Peyer's patch (tissue), 4 donors: ENCODE results near the gene JTB. TPM values are rescaled to one million over a fixed set of nuclear protein-coding genes. Genes with fewer than 3 reads are reported as not detected.

Source experiments
- DNase-seq, 3 donors: peaks; one replicate each; pipeline ENCODE4 v3.0.0-alpha.2; 2017 to 2019
- H3K27ac ChIP-seq, 4 donors: fragments of 200-600 bp; sonication (generic); one replicate each; pipeline ENCODE4 v1.5.1; 2016 to 2019
- H3K27me3 ChIP-seq, 2 donors: fragments of 200-600 bp; sonication (generic); one replicate each; pipeline ENCODE4 v1.5.1; 2019
- H3K36me3 ChIP-seq, 3 donors: fragments of 200-600 bp; sonication (generic); one replicate each; pipeline ENCODE4 v1.5.1; 2016 to 2019
- H3K4me1 ChIP-seq, 4 donors: fragments of 200-600 bp; sonication (generic); one replicate each; pipeline ENCODE4 v1.5.1; 2016 to 2019
- H3K4me3 ChIP-seq, 4 donors: fragments of 200-600 bp; sonication (generic); 1 replicate in 3 of 4; 2 replicates in 1 of 4; pipeline ENCODE4 v1.5.1; 2016 to 2019; ENCODE audit warnings: mild to moderate bottlenecking in 1 of 4
- H3K9me3 ChIP-seq, 4 donors: fragments of 200-600 bp; sonication (generic); one replicate each; pipeline ENCODE4 v1.5.1; 2016 to 2019; ENCODE audit warnings: mild to moderate bottlenecking in 1 of 4
- POLR2A ChIP-seq, 2 donors: fragments of 450-650 bp; IDR thresholded peaks; one replicate each; pipeline ENCODE4 v1.5.1; 2017; ENCODE audit warnings: antibody characterized with exemption in 2 of 2, mild to moderate bottlenecking in 2 of 2, moderate library complexity in 2 of 2
- total RNA-seq, 4 donors: library from RNA; depleted of rRNA; stranded (reverse); fragments of >200 nt; gene quantifications; one replicate each; pipeline ENCODE4 v1.1.0, GENCODE V29; 2016
- TF ChIP-seq, protein P1 (sequence below), 6 experiments: fragments of 450-650 bp in 4 of 6; fragments of 200-600 bp in 2 of 6; sonication (generic) in 1 of 6; IDR thresholded peaks; one replicate each; pipeline ENCODE4 v1.5.1; 2017 to 2019; ENCODE audit warnings: antibody characterized with exemption in 6 of 6, mild to moderate bottlenecking in 3 of 6, moderate library complexity in 1 of 6

JTB gene
- total RNA-seq, 4 donors from 2014 or later: 172 to 321 (median 193) TPM

DNA sequence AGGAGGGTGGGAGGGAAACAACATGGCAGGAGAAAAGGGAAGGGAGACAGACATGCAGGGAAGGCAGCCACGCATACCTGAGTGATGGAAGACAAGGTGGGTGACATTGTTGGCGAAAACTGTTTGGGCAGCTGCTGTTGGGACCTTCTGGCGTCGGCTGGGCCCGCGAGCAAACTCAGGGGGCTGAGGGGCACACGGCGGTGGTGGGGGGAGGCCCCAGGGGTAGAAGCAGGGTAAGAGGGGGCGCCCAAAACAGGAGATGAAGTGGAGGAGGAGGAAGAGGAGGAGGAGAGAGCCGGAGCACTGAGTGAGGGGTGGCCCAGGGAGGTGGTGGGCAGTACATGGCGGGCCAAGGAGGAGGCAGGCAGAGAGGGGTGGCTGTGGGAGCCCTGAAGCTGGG, 26.3 kb downstream of the JTB start:
- Histone ChIP-seq H3K4me1 (peaks cover 0 to 13% (median 6%) of the 10 kb centered on the region in 4 donors), H3K9me3 (no peaks in the 10 kb centered on the region), H3K36me3 (peaks cover 0 to 78% (median 0%) of the 10 kb centered on the region in 3 donors), H3K27me3 (no peaks in the 10 kb centered on the region), H3K27ac (no peak overlapping the region), H3K4me3 (no peak overlapping the region)
- TF ChIP-seq, protein P1, sequence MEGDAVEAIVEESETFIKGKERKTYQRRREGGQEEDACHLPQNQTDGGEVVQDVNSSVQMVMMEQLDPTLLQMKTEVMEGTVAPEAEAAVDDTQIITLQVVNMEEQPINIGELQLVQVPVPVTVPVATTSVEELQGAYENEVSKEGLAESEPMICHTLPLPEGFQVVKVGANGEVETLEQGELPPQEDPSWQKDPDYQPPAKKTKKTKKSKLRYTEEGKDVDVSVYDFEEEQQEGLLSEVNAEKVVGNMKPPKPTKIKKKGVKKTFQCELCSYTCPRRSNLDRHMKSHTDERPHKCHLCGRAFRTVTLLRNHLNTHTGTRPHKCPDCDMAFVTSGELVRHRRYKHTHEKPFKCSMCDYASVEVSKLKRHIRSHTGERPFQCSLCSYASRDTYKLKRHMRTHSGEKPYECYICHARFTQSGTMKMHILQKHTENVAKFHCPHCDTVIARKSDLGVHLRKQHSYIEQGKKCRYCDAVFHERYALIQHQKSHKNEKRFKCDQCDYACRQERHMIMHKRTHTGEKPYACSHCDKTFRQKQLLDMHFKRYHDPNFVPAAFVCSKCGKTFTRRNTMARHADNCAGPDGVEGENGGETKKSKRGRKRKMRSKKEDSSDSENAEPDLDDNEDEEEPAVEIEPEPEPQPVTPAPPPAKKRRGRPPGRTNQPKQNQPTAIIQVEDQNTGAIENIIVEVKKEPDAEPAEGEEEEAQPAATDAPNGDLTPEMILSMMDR (IDR thresholded peaks at IDR 0.05): no peak
- no peak for DNase-seq

DNA sequence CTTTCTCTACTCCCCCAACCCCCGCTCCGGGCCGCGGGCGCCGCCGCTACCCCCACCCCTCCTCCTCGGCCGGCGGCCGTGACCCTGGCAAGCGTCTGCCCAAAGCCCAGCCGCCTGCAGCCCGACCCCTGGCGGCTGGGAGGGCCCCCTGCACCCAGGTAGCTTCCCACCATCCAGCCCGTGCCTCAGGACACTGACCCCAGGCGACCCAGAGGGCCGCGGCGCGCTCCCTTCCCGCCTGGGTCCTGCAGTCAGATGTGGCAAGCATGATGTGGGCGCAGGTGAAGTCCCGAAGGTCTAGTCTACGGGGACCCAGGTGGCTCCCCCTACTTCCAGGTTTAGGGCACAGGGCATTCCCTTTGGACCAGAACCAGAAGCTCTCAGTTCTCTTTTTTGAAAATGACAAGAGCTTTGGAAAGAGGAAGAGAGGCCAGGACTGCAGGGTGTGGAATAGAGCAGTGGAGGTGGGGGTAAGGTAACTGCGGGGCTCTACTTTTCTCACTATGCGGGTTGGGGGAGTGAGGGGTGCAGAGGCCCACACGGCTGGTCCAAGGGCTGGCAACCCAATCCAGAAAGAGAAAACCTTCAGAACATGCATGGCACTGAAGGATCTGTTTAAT, 30.7 kb downstream of the JTB start, which contains the start of gene DENND4B:
DENND4B (minus strand) TSS at position 97 of the 620 bp plus-strand sequence. CDS start 2,344 bp downstream, outside the sequence.
- TF ChIP-seq POLR2A (IDR thresholded peaks at IDR 0.05): no peak
- TF ChIP-seq, protein P1 (IDR thresholded peaks at IDR 0.05): peak; percentile 86 to 98 (median 89)
- no peaks in the 10 kb centered on the region for H3K27me3 ChIP-seq
- peaks cover 0 to 62% (median 0%) of the 10 kb centered on the region in 3 donors for H3K36me3 ChIP-seq

DNA sequence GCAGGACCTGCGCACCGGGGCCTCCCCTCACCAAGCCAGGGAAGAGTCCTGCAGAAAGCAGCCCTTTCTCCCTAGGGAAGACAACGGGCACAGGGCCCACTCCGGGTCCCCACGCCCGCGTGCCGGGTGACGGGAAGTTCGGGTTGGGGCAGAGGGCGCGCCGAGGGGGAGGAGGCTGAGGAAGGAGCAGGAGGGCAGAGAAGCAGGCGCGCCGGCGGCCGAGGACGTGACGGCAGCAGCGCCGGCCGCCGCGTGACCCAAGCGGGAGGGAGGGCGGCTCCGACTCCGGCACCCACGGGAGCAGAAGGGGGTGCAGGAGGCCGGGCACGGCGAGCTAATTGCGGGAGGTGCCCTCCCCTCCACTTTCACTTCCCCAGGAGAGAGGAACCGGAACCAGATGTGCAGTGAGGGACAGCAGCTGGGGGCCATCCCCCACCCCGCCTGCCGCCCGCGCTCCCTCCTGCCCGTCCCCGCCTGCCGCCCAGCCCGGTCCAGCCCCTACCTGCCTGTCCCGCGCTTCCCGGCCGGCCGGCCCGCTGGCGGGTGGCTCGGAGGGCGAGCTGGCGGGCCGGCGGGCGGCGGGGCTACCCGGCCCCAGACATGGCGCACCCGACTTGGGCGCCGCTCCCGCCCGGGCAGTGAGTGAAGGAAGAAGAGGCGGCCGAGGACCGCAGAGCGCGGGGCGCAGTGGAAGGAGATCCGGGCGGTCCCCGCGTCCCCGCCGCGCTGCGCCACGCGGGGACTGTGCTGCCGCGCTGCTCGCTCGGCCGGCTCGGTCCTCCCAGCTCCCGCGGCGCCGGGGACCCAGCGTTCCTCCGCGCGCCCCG, 31.5 kb downstream of the JTB start:
- peak overlapping the region; percentile 89 to 99 (median 98) for H3K4me3 ChIP-seq
- peak; percentile 91 to 96 (median 92) for DNase-seq
- no peaks in the 10 kb centered on the region for H3K27me3 ChIP-seq
- no peaks in the 10 kb centered on the region for H3K9me3 ChIP-seq
- H3K27ac ChIP-seq: peak overlapping the region; percentile 97 to 100 (median 99)
- H3K36me3 ChIP-seq: peaks cover 0 to 62% (median 0%) of the 10 kb centered on the region in 3 donors
- TF ChIP-seq, protein P1 (IDR thresholded peaks at IDR 0.05): no peak
- peak; percentile 59 to 68 for TF ChIP-seq POLR2A (IDR thresholded peaks at IDR 0.05)
- peaks cover 0 to 21% (median 8%) of the 10 kb centered on the region in 4 donors for H3K4me1 ChIP-seq

More for the DNA sequence above, 30.7 kb downstream of the JTB start, which contains the start of gene DENND4B:
- Histone ChIP-seq H3K9me3 (no peaks in the 10 kb centered on the region), H3K4me1 (peaks cover 0 to 21% (median 8%) of the 10 kb centered on the region in 4 donors), H3K27ac (peak within 1 kb of the TSS; percentile 97 to 100 (median 99)), H3K4me3 (peak within 1 kb of the TSS; percentile 89 to 99 (median 98))
- DNase-seq: peak; percentile 74 to 91 (median 88)

DNA sequence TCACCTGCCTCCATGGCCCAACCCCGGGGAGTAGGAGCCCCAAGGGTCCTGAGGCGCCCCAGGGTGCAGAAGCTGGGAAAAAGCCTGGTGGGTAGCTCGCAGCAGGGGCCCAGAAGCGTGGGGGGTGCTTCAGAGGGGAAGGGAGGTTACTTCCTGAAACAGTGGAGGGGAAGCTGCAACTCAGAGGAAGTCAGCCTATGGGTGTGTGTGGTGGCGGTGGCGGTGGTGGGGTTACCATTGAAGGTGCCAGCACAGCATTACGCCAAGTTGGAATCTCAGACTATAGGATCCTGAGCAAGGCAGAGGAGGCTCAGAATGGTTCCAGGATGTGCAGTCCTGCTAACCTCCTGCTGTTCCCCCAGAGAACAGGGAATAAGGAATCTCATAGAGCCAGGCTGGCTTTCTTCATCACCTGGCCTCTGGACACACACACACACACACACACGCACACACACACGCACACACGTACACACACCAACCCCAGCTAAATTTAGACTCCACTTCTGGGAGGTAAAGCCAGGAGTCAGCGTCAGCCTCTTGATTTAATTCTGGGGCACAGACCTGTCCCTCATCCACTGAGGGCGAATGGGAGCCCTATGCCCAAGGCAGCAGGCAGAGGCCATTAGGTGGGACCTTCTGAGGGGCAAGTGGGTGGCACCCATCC, 32.2 kb downstream of the JTB start:
- peaks cover 0 to 62% (median 0%) of the 10 kb centered on the region in 3 donors for H3K36me3 ChIP-seq
- H3K9me3 ChIP-seq: no peaks in the 10 kb centered on the region
- TF ChIP-seq, protein P1 (IDR thresholded peaks at IDR 0.05): no peak
- no peak for TF ChIP-seq POLR2A (IDR thresholded peaks at IDR 0.05)
- peak overlapping the region; percentile 89 to 99 (median 98) for H3K4me3 ChIP-seq
- peaks cover 0 to 21% (median 8%) of the 10 kb centered on the region in 4 donors for H3K4me1 ChIP-seq
- peak overlapping the region; percentile 97 to 100 (median 99) for H3K27ac ChIP-seq
- DNase-seq: peak; percentile 63 to 89 (median 84)
- H3K27me3 ChIP-seq: no peaks in the 10 kb centered on the region

DNA sequence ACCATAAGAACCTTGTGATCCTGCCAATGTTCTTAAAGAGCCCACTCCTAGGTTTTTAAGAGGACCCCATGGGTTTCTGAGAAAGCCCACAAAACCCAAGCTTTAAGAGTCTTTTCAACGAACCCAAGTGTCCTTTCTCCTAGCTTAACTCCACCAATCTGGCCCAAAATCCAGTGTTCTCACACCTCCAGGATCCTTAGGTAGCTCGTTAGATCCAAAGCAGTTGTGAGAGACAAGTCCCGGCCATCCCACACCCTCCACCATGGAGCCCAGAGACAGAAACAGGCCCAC, 32.7 kb downstream of the JTB start:
- peak overlapping the region; percentile 89 to 99 (median 98) for H3K4me3 ChIP-seq
- H3K36me3 ChIP-seq: peaks cover 0 to 62% (median 0%) of the 10 kb centered on the region in 3 donors
- peaks cover 0 to 21% (median 8%) of the 10 kb centered on the region in 4 donors for H3K4me1 ChIP-seq
- no peak for TF ChIP-seq POLR2A (IDR thresholded peaks at IDR 0.05)
- TF ChIP-seq, protein P1 (IDR thresholded peaks at IDR 0.05): no peak
- no peaks in the 10 kb centered on the region for H3K27me3 ChIP-seq
- no peak for DNase-seq
- H3K9me3 ChIP-seq: no peaks in the 10 kb centered on the region
- peak overlapping the region; percentile 97 to 100 (median 99) for H3K27ac ChIP-seq
